ENCODE data around the gene ERBIN. TPM values are rescaled to one million over a fixed set of nuclear protein-coding genes. Genes with fewer than 3 reads are reported as not detected.
"Not testable (repeated sequence)": the region's sequence is repeated elsewhere in the genome, so short reads cannot be mapped to it uniquely, and the experiment has no call there.

The ERBIN gene
- total RNA-seq, 1 experiment from 2014 or later: 88.4 TPM

DNA sequence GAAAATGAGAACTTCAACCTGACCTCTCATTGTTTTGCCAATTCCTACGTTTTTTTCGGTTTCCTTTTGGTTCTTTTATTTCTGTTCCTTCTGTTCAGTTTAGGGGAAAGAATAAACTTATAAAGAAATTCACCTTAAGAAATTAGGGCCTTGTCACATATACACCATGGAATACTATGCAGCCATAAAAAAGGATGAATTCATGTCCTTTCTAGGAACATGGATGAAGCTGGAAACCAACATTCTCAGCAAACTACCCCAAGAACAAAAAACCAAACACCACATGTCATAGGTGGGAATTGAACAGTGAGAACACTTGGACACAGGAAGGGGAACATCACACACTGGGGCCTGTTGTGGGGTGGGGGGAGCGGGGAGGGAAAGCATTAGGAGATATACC is 46.5 kb downstream of the ERBIN start:
- intact Hi-C loops (cut with micrococcal nuclease; ENCODE audit: unreplicated experiment); BruUV-seq (replicated peaks); H3K27me3 ChIP-seq (ENCODE audit: control insufficient read depth, insufficient read depth, low read length); DNase-seq (ENCODE audit: low read depth, low spot score); H3K27ac ChIP-seq (ENCODE audit: low read length); H3K4me3 ChIP-seq (ENCODE audit: low read depth in 2 of 2, low read length in 2 of 2); H3K9me3 ChIP-seq (ENCODE audit: control insufficient read depth, insufficient read depth, low read depth, low read length); H3K36me3 ChIP-seq (ENCODE audit: control insufficient read depth, insufficient read depth, low read length); ATAC-seq; CTCF ChIA-PET; POLR2A ChIA-PET; in situ Hi-C loops (cut with HindIII; ENCODE audit: low pct_unique_long_range_greater_than_20kb, low sequenced_read_pairs): not testable (repeated sequence)
- peaks cover 24% of the 10 kb centered on the region for H3K4me1 ChIP-seq (ENCODE audit: control insufficient read depth, insufficient read depth, low read length)

DNA sequence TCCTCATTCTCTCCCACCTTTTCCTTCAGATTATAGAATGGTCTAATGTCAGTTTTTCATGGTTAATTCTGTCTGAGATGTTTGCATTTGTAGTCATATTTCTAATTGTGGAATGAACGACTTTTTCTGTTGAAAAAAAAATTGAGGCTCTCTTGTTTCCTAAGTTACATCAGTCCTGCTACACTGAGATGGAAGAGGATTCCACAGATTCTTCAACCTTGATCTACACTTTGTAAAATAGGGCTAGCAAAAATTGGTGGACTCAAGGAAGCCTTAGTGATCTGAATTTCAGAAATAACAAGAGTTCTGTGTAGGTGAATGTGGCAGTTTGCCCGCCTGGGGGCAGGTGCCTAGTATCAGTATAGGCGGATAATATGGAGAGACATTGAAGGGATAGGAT is 51.9 kb downstream of the ERBIN start:
- no peak overlapping the region for H3K4me3 ChIP-seq (ENCODE audit: low read depth in 2 of 2, low read length in 2 of 2)
- ATAC-seq (no peak), DNase-seq (ENCODE audit: low read depth, low spot score) (no peak)
- H3K27me3 ChIP-seq (ENCODE audit: control insufficient read depth, insufficient read depth, low read length): no peaks in the 10 kb centered on the region
- TF ChIP-seq TCF7L2 (IDR thresholded peaks at IDR 0.05; ENCODE audit: low read depth, low read length) (no peak), SIN3A (IDR thresholded peaks at IDR 0.05; ENCODE audit: borderline replicate concordance, insufficient read depth, low read depth, low read length) (no peak), POLR2AphosphoS5 (IDR thresholded peaks at IDR 0.05; ENCODE audit: low read depth, low read length) (no peak)
- TF ChIP-seq, protein P1, sequence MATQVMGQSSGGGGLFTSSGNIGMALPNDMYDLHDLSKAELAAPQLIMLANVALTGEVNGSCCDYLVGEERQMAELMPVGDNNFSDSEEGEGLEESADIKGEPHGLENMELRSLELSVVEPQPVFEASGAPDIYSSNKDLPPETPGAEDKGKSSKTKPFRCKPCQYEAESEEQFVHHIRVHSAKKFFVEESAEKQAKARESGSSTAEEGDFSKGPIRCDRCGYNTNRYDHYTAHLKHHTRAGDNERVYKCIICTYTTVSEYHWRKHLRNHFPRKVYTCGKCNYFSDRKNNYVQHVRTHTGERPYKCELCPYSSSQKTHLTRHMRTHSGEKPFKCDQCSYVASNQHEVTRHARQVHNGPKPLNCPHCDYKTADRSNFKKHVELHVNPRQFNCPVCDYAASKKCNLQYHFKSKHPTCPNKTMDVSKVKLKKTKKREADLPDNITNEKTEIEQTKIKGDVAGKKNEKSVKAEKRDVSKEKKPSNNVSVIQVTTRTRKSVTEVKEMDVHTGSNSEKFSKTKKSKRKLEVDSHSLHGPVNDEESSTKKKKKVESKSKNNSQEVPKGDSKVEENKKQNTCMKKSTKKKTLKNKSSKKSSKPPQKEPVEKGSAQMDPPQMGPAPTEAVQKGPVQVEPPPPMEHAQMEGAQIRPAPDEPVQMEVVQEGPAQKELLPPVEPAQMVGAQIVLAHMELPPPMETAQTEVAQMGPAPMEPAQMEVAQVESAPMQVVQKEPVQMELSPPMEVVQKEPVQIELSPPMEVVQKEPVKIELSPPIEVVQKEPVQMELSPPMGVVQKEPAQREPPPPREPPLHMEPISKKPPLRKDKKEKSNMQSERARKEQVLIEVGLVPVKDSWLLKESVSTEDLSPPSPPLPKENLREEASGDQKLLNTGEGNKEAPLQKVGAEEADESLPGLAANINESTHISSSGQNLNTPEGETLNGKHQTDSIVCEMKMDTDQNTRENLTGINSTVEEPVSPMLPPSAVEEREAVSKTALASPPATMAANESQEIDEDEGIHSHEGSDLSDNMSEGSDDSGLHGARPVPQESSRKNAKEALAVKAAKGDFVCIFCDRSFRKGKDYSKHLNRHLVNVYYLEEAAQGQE (IDR thresholded peaks at IDR 0.05; ENCODE audit: insufficient read depth in 1 of 2, low read depth in 2 of 2, low read length in 1 of 2): no peak
- TF ChIP-seq, protein P2, sequence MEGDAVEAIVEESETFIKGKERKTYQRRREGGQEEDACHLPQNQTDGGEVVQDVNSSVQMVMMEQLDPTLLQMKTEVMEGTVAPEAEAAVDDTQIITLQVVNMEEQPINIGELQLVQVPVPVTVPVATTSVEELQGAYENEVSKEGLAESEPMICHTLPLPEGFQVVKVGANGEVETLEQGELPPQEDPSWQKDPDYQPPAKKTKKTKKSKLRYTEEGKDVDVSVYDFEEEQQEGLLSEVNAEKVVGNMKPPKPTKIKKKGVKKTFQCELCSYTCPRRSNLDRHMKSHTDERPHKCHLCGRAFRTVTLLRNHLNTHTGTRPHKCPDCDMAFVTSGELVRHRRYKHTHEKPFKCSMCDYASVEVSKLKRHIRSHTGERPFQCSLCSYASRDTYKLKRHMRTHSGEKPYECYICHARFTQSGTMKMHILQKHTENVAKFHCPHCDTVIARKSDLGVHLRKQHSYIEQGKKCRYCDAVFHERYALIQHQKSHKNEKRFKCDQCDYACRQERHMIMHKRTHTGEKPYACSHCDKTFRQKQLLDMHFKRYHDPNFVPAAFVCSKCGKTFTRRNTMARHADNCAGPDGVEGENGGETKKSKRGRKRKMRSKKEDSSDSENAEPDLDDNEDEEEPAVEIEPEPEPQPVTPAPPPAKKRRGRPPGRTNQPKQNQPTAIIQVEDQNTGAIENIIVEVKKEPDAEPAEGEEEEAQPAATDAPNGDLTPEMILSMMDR (IDR thresholded peaks at IDR 0.05): no peak
- in situ Hi-C loops (cut with HindIII; ENCODE audit: low pct_unique_long_range_greater_than_20kb, low sequenced_read_pairs) (no loop called here), intact Hi-C loops (cut with micrococcal nuclease; ENCODE audit: unreplicated experiment) (no loop called here)
- no peaks in the 10 kb centered on the region for H3K9me3 ChIP-seq (ENCODE audit: control insufficient read depth, insufficient read depth, low read depth, low read length)
- ChIA-PET POLR2A (no interaction called here), CTCF (no interaction called here)
- BruUV-seq (replicated peaks): no TSS peak
- no peaks in the 10 kb centered on the region for H3K36me3 ChIP-seq (ENCODE audit: control insufficient read depth, insufficient read depth, low read length)
- H3K27ac ChIP-seq (ENCODE audit: low read length): no peak overlapping the region
- peaks cover 7% of the 10 kb centered on the region for H3K4me1 ChIP-seq (ENCODE audit: control insufficient read depth, insufficient read depth, low read length)

DNA sequence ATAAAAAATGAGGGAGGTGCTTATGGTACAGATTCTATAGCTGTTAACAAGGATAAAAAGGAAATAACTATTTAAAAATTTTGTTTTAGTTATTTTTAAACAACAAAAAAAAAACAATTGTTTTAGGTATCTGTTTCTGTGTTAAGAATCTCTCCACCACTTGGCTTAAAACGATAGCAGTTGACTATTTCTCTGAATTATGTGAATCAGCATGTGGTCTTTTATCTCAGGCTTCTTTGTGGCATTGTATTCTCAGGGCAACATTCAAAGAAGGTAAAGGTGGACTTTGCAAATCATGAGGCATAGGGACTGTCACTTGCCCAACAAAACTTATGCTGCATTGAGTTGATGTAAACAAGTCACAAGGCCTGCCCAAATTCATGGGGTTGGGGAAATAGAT is 55.2 kb downstream of the ERBIN start:
- H3K36me3 ChIP-seq (ENCODE audit: control insufficient read depth, insufficient read depth, low read length): no peaks in the 10 kb centered on the region
- intact Hi-C loops (cut with micrococcal nuclease; ENCODE audit: unreplicated experiment): no loop called here
- no peak for TF ChIP-seq POLR2AphosphoS5 (IDR thresholded peaks at IDR 0.05; ENCODE audit: low read depth, low read length)
- TF ChIP-seq, protein P1 (IDR thresholded peaks at IDR 0.05; ENCODE audit: insufficient read depth in 1 of 2, low read depth in 2 of 2, low read length in 1 of 2): no peak
- TF ChIP-seq, protein P2 (IDR thresholded peaks at IDR 0.05): no peak
- TF ChIP-seq SIN3A (IDR thresholded peaks at IDR 0.05; ENCODE audit: borderline replicate concordance, insufficient read depth, low read depth, low read length): no peak
- TF ChIP-seq TCF7L2 (IDR thresholded peaks at IDR 0.05; ENCODE audit: low read depth, low read length): no peak
- H3K4me1 ChIP-seq (ENCODE audit: control insufficient read depth, insufficient read depth, low read length): peaks cover 20% of the 10 kb centered on the region
- ChIA-PET POLR2A (no interaction called here), CTCF (no interaction called here)
- no peaks in the 10 kb centered on the region for H3K9me3 ChIP-seq (ENCODE audit: control insufficient read depth, insufficient read depth, low read depth, low read length)
- H3K27ac ChIP-seq (ENCODE audit: low read length): no peak overlapping the region
- DNase-seq (ENCODE audit: low read depth, low spot score) (no peak), ATAC-seq (no peak)
- in situ Hi-C loops (cut with HindIII; ENCODE audit: low pct_unique_long_range_greater_than_20kb, low sequenced_read_pairs): no loop called here
- BruUV-seq (replicated peaks): no TSS peak
- no peak overlapping the region for H3K4me3 ChIP-seq (ENCODE audit: low read depth in 2 of 2, low read length in 2 of 2)
- no peaks in the 10 kb centered on the region for H3K27me3 ChIP-seq (ENCODE audit: control insufficient read depth, insufficient read depth, low read length)
